WTC11 (cell line): ENCODE measurements around the gene PPP2R5E. TPM values are rescaled to one million over a fixed set of nuclear protein-coding genes. Genes with fewer than 3 reads are reported as not detected.

Experiments used
- ATAC-seq: fragments of 200-7000 bp; cut with Tn5 transposase; 2 replicates; pipeline ENCODE4 v1.10.0; 2021; ENCODE audit warnings: mild to moderate bottlenecking, moderate library complexity
- CTCF ChIA-PET: fragments of 300-600 bp; sonication (Branson Sonifier 250); formaldehyde crosslinking; loops from one replicate; lab custom pipeline; 2021; ENCODE audit warnings: antibody characterized with exemption; lab: Charles Lee
- POLR2A ChIA-PET: fragments of 350-600 bp; sonication (Branson Sonifier 250); formaldehyde crosslinking; loops from one replicate; lab custom pipeline; 2021; ENCODE audit warnings: antibody characterized with exemption; lab: Charles Lee
- DNase-seq: peaks from one replicate; pipeline ENCODE4 v3.0.0; 2021; ENCODE audit warnings: low spot score
- H3K27ac Mint-ChIP-seq: 2 replicates; pipeline ENCODE4 v1.8.0; 2021; ENCODE audit warnings: mixed read lengths
- H3K27me3 Mint-ChIP-seq: 2 replicates; pipeline ENCODE4 v1.8.0; 2021; ENCODE audit warnings: low read depth, mild to moderate bottlenecking, moderate library complexity, mixed read lengths
- H3K36me3 Mint-ChIP-seq: 2 replicates; pipeline ENCODE4 v1.8.0; 2021; ENCODE audit warnings: mixed read lengths
- H3K4me1 Mint-ChIP-seq: 2 replicates; pipeline ENCODE4 v1.8.0; 2022; ENCODE audit warnings: mixed read lengths
- H3K4me3 Mint-ChIP-seq: 2 replicates; pipeline ENCODE4 v1.8.0; 2021; ENCODE audit warnings: mild to moderate bottlenecking, moderate library complexity, mixed read lengths
- H3K9me3 Mint-ChIP-seq: 2 replicates; pipeline ENCODE4 v1.8.0; 2021; ENCODE audit warnings: mixed read lengths
- FOXP1 ChIP-seq: sonication (generic); formaldehyde crosslinking; IDR thresholded peaks from 2 replicates; pipeline ENCODE4 v1.8.0; 2022; ENCODE audit warnings: missing genetic modification reagents, mild to moderate bottlenecking, moderate library complexity, borderline replicate concordance
- GABPB1 ChIP-seq: sonication (generic); formaldehyde crosslinking; IDR thresholded peaks from 2 replicates; pipeline ENCODE4 v1.8.1; 2023; ENCODE audit warnings: mild to moderate bottlenecking, missing genetic modification reagents
- GRHL2 ChIP-seq: fragments of 250-450 bp; sonication (Bioruptor Pico); IDR thresholded peaks from 2 replicates; pipeline ENCODE4 v1.8.0; 2022; ENCODE audit warnings: mild to moderate bottlenecking, moderate library complexity; ENCODE audit not compliant: insufficient replicate concordance, severe bottlenecking
- JUN ChIP-seq: sonication (generic); formaldehyde crosslinking; IDR thresholded peaks from 2 replicates; pipeline ENCODE4 v1.8.0; 2023; ENCODE audit warnings: mild to moderate bottlenecking, missing genetic modification reagents
- KAT7 ChIP-seq: sonication (generic); formaldehyde crosslinking; IDR thresholded peaks from 2 replicates; pipeline ENCODE4 v1.8.1; 2023; ENCODE audit warnings: missing genetic modification reagents, mild to moderate bottlenecking, borderline replicate concordance
- NR2C2 ChIP-seq: sonication (generic); formaldehyde crosslinking; IDR thresholded peaks from 2 replicates; pipeline ENCODE4 v1.8.0; 2022; ENCODE audit warnings: mild to moderate bottlenecking, missing genetic modification reagents
- OVOL2 ChIP-seq: fragments of 250-450 bp; sonication (Bioruptor Pico); IDR thresholded peaks from 2 replicates; pipeline ENCODE4 v1.9.0; 2021; ENCODE audit warnings: mild to moderate bottlenecking, borderline replicate concordance
- ZBTB21 ChIP-seq: sonication (generic); formaldehyde crosslinking; IDR thresholded peaks from 2 replicates; pipeline ENCODE4 v1.8.1; 2023; ENCODE audit warnings: mild to moderate bottlenecking, missing genetic modification reagents, borderline replicate concordance
- ZNF317 ChIP-seq: sonication (generic); formaldehyde crosslinking; IDR thresholded peaks from 2 replicates; pipeline ENCODE4 v1.8.1; 2023; ENCODE audit warnings: low read depth, mild to moderate bottlenecking, moderate library complexity, missing genetic modification reagents, borderline replicate concordance
- total RNA-seq: library from RNA; stranded (reverse); gene quantifications from 3 replicates; pipeline ENCODE4 v1.2.3, GENCODE V29; 2021
- TF ChIP-seq, protein P1 (sequence below): fragments of 250-450 bp; sonication (Bioruptor Pico); IDR thresholded peaks from 2 replicates; pipeline ENCODE4 v1.9.0; 2021; ENCODE audit warnings: moderate library complexity, mild to moderate bottlenecking, inconsistent platforms, borderline replicate concordance
- TF ChIP-seq, protein P2 (sequence below): sonication (generic); formaldehyde crosslinking; IDR thresholded peaks from 2 replicates; pipeline ENCODE4 v1.8.1; 2023; ENCODE audit warnings: mild to moderate bottlenecking, missing genetic modification reagents
- TF ChIP-seq, protein P3 (sequence below): sonication (generic); formaldehyde crosslinking; IDR thresholded peaks from 2 replicates; pipeline ENCODE4 v1.8.1; 2022; ENCODE audit warnings: low read depth, mild to moderate bottlenecking, moderate library complexity, missing genetic modification reagents, borderline replicate concordance
- TF ChIP-seq, protein P4 (sequence below): sonication (generic); formaldehyde crosslinking; IDR thresholded peaks from 2 replicates; pipeline ENCODE4 v1.8.1; 2022; ENCODE audit warnings: low read depth, missing genetic modification reagents, borderline replicate concordance
- TF ChIP-seq, protein P5 (sequence below): sonication (generic); formaldehyde crosslinking; IDR thresholded peaks from 2 replicates; pipeline ENCODE4 v1.8.0; 2023; ENCODE audit warnings: mild to moderate bottlenecking, missing genetic modification reagents
- TF ChIP-seq, protein P6 (sequence below): fragments of 250-450 bp; sonication (Bioruptor Pico); IDR thresholded peaks from 2 replicates; pipeline ENCODE4 v1.9.0; 2021; ENCODE audit warnings: mild to moderate bottlenecking

PPP2R5E gene
- total RNA-seq, 1 experiment from 2014 or later = 59.0 TPM

DNA sequence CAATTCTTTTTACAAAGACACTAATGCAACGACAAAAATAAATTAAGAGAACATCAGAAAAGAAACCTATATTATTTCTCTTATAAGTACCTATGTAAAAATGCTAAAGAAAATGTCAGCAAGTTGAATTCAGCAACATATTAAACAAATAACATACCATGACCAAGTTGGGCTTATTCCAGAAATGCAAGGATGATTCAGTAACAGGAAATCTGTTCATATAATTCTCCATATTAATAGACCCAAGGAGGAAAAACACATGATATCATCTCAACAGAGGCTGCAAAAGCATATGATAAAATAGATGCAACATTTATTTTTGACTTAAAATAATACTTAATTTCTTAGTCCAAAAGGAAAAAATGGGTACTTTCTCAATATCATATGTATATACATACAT lies 199.3 kb downstream of the PPP2R5E start:
- POLR2A ChIA-PET = no interaction called here
- no peak for DNase-seq
- Mint-ChIP-seq H3K27ac (no peak overlapping the region), H3K27me3 (peaks cover 2% of the 10 kb centered on the region), H3K36me3 (no peaks in the 10 kb centered on the region), H3K4me1 (0 out of 2 replicates have a peak, but pooled peaks cover 5% of the 10 kb centered on the region), H3K9me3 (0 out of 2 replicates have a peak, but pooled peaks cover under 1% of the 10 kb centered on the region), H3K4me3 (no peak overlapping the region)
- TF ChIP-seq, protein P1, sequence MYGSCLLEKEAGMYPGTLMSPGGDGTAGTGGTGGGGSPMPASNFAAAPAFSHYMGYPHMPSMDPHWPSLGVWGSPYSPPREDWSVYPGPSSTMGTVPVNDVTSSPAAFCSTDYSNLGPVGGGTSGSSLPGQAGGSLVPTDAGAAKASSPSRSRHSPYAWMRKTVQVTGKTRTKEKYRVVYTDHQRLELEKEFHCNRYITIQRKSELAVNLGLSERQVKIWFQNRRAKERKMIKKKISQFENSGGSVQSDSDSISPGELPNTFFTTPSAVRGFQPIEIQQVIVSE = no peak
- no peak for TF ChIP-seq GRHL2 (CRISPR knock-in tag)
- TF ChIP-seq ZBTB21 (CRISPR knock-in tag) = no peak
- TF ChIP-seq, protein P2, sequence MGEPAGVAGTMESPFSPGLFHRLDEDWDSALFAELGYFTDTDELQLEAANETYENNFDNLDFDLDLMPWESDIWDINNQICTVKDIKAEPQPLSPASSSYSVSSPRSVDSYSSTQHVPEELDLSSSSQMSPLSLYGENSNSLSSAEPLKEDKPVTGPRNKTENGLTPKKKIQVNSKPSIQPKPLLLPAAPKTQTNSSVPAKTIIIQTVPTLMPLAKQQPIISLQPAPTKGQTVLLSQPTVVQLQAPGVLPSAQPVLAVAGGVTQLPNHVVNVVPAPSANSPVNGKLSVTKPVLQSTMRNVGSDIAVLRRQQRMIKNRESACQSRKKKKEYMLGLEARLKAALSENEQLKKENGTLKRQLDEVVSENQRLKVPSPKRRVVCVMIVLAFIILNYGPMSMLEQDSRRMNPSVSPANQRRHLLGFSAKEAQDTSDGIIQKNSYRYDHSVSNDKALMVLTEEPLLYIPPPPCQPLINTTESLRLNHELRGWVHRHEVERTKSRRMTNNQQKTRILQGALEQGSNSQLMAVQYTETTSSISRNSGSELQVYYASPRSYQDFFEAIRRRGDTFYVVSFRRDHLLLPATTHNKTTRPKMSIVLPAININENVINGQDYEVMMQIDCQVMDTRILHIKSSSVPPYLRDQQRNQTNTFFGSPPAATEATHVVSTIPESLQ (CRISPR knock-in tag) = no peak
- no peak for TF ChIP-seq OVOL2 (CRISPR knock-in tag)
- TF ChIP-seq ZNF317 (CRISPR knock-in tag) = no peak
- TF ChIP-seq, protein P3, sequence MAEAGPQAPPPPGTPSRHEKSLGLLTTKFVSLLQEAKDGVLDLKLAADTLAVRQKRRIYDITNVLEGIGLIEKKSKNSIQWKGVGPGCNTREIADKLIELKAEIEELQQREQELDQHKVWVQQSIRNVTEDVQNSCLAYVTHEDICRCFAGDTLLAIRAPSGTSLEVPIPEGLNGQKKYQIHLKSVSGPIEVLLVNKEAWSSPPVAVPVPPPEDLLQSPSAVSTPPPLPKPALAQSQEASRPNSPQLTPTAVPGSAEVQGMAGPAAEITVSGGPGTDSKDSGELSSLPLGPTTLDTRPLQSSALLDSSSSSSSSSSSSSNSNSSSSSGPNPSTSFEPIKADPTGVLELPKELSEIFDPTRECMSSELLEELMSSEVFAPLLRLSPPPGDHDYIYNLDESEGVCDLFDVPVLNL (CRISPR knock-in tag) = no peak
- no peak for TF ChIP-seq JUN (CRISPR knock-in tag)
- no peak for TF ChIP-seq KAT7 (CRISPR knock-in tag)
- TF ChIP-seq, protein P4, sequence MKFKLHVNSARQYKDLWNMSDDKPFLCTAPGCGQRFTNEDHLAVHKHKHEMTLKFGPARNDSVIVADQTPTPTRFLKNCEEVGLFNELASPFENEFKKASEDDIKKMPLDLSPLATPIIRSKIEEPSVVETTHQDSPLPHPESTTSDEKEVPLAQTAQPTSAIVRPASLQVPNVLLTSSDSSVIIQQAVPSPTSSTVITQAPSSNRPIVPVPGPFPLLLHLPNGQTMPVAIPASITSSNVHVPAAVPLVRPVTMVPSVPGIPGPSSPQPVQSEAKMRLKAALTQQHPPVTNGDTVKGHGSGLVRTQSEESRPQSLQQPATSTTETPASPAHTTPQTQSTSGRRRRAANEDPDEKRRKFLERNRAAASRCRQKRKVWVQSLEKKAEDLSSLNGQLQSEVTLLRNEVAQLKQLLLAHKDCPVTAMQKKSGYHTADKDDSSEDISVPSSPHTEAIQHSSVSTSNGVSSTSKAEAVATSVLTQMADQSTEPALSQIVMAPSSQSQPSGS (CRISPR knock-in tag) = no peak
- TF ChIP-seq, protein P5, sequence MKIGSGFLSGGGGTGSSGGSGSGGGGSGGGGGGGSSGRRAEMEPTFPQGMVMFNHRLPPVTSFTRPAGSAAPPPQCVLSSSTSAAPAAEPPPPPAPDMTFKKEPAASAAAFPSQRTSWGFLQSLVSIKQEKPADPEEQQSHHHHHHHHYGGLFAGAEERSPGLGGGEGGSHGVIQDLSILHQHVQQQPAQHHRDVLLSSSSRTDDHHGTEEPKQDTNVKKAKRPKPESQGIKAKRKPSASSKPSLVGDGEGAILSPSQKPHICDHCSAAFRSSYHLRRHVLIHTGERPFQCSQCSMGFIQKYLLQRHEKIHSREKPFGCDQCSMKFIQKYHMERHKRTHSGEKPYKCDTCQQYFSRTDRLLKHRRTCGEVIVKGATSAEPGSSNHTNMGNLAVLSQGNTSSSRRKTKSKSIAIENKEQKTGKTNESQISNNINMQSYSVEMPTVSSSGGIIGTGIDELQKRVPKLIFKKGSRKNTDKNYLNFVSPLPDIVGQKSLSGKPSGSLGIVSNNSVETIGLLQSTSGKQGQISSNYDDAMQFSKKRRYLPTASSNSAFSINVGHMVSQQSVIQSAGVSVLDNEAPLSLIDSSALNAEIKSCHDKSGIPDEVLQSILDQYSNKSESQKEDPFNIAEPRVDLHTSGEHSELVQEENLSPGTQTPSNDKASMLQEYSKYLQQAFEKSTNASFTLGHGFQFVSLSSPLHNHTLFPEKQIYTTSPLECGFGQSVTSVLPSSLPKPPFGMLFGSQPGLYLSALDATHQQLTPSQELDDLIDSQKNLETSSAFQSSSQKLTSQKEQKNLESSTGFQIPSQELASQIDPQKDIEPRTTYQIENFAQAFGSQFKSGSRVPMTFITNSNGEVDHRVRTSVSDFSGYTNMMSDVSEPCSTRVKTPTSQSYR = no peak
- TF ChIP-seq, protein P6, sequence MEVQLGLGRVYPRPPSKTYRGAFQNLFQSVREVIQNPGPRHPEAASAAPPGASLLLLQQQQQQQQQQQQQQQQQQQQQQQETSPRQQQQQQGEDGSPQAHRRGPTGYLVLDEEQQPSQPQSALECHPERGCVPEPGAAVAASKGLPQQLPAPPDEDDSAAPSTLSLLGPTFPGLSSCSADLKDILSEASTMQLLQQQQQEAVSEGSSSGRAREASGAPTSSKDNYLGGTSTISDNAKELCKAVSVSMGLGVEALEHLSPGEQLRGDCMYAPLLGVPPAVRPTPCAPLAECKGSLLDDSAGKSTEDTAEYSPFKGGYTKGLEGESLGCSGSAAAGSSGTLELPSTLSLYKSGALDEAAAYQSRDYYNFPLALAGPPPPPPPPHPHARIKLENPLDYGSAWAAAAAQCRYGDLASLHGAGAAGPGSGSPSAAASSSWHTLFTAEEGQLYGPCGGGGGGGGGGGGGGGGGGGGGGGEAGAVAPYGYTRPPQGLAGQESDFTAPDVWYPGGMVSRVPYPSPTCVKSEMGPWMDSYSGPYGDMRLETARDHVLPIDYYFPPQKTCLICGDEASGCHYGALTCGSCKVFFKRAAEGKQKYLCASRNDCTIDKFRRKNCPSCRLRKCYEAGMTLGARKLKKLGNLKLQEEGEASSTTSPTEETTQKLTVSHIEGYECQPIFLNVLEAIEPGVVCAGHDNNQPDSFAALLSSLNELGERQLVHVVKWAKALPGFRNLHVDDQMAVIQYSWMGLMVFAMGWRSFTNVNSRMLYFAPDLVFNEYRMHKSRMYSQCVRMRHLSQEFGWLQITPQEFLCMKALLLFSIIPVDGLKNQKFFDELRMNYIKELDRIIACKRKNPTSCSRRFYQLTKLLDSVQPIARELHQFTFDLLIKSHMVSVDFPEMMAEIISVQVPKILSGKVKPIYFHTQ (CRISPR knock-in tag) = no peak
- no peak for TF ChIP-seq FOXP1 (CRISPR knock-in tag)
- TF ChIP-seq GABPB1 (CRISPR knock-in tag) = no peak
- no peak for TF ChIP-seq NR2C2 (CRISPR knock-in tag)
- ATAC-seq = no peak
- CTCF ChIA-PET = no interaction called here
